ENCODE data around the gene ZNF827. TPM values are rescaled to one million over a fixed set of nuclear protein-coding genes. Genes with fewer than 3 reads are reported as not detected.

The ZNF827 gene
- total RNA-seq, 1 experiment from 2014 or later: 5.3 TPM

GRCh38 chr4:145815027-145815612 is 123.5 kb downstream of the ZNF827 start:
- no peak overlapping the region for H3K4me3 Mint-ChIP-seq (ENCODE audit: unreplicated experiment)

DNA sequence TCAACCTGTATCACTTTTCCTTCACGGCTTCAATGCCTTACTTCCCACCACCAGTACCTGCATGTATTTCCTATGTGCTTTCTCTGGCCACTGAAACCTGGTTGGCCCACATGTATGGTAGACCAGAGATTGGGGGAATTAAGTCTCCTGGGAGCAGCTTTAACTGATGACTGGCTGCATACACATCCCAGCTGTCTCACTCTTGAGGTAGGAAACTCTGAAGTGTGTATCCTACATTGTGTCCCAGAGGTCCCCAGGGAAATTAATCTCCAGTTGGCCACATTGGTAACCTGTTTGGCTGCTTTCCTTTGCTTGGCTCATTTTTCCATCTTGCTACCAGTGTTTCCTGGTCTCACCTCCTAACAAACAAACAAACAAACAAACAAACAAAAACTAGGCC is 124.4 kb downstream of the ZNF827 start:
- ChIA-PET CTCF (no interaction called here), POLR2A (no interaction called here)
- no peaks in the 10 kb centered on the region for H3K36me3 Mint-ChIP-seq (ENCODE audit: insufficient read depth, unreplicated experiment)
- TF ChIP-seq, protein P1, sequence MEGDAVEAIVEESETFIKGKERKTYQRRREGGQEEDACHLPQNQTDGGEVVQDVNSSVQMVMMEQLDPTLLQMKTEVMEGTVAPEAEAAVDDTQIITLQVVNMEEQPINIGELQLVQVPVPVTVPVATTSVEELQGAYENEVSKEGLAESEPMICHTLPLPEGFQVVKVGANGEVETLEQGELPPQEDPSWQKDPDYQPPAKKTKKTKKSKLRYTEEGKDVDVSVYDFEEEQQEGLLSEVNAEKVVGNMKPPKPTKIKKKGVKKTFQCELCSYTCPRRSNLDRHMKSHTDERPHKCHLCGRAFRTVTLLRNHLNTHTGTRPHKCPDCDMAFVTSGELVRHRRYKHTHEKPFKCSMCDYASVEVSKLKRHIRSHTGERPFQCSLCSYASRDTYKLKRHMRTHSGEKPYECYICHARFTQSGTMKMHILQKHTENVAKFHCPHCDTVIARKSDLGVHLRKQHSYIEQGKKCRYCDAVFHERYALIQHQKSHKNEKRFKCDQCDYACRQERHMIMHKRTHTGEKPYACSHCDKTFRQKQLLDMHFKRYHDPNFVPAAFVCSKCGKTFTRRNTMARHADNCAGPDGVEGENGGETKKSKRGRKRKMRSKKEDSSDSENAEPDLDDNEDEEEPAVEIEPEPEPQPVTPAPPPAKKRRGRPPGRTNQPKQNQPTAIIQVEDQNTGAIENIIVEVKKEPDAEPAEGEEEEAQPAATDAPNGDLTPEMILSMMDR (IDR thresholded peaks at IDR 0.05; ENCODE audit: insufficient read depth in 1 of 2, low read depth in 1 of 2, low read length in 1 of 2, severe bottlenecking in 1 of 2, unreplicated experiment in 1 of 2): no peak
- intact Hi-C loops (cut with micrococcal nuclease; ENCODE audit: unreplicated experiment): no loop called here
- Histone ChIP-seq H3K9me3 (peaks cover 8% of the 10 kb centered on the region; the same call in 1 of the 2 replicates), H3K4me1 (no peaks in the 10 kb centered on the region), H3K27me3 (replicated peaks; ENCODE audit: control insufficient read depth, insufficient read depth, low read length) (no peaks in the 10 kb centered on the region), H3K36me3 (ENCODE audit: control insufficient read depth, insufficient read depth, low read length) (no peaks in the 10 kb centered on the region), H3K4me3 (ENCODE audit: low read depth, low read length) (no peak overlapping the region)
- no peak overlapping the region for H3K4me3 Mint-ChIP-seq (ENCODE audit: unreplicated experiment)
- no peak for DNase-seq
- no peaks in the 10 kb centered on the region for H3K27me3 Mint-ChIP-seq (ENCODE audit: insufficient read depth, unreplicated experiment)
- no peaks in the 10 kb centered on the region for H3K9me3 Mint-ChIP-seq (ENCODE audit: unreplicated experiment)
- H3K4me1 Mint-ChIP-seq (ENCODE audit: low read depth, unreplicated experiment): no peaks in the 10 kb centered on the region
- BruUV-seq (replicated peaks): no TSS peak
- H3K27ac Mint-ChIP-seq (ENCODE audit: unreplicated experiment): no peak overlapping the region

More at GRCh38 chr4:145815027-145815612, 123.5 kb downstream of the ZNF827 start:
- no peaks in the 10 kb centered on the region for H3K9me3 ChIP-seq
- TF ChIP-seq, protein P1 (IDR thresholded peaks at IDR 0.05; ENCODE audit: insufficient read depth in 1 of 2, low read depth in 1 of 2, low read length in 1 of 2, severe bottlenecking in 1 of 2, unreplicated experiment in 1 of 2): no peak
- DNase-seq: no peak
- CTCF ChIA-PET: no interaction called here
- no peaks in the 10 kb centered on the region for H3K36me3 Mint-ChIP-seq (ENCODE audit: insufficient read depth, unreplicated experiment)
- H3K27me3 Mint-ChIP-seq (ENCODE audit: insufficient read depth, unreplicated experiment): no peaks in the 10 kb centered on the region
- H3K4me3 ChIP-seq (ENCODE audit: low read depth, low read length): no peak overlapping the region
- no peaks in the 10 kb centered on the region for H3K4me1 Mint-ChIP-seq (ENCODE audit: low read depth, unreplicated experiment)
- H3K9me3 Mint-ChIP-seq (ENCODE audit: unreplicated experiment): no peaks in the 10 kb centered on the region
- no peak overlapping the region for H3K27ac Mint-ChIP-seq (ENCODE audit: unreplicated experiment)
- POLR2A ChIA-PET: no interaction called here
- no peaks in the 10 kb centered on the region for H3K27me3 ChIP-seq (replicated peaks; ENCODE audit: control insufficient read depth, insufficient read depth, low read length)
- no TSS peak for BruUV-seq (replicated peaks)
- H3K36me3 ChIP-seq (ENCODE audit: control insufficient read depth, insufficient read depth, low read length): no peaks in the 10 kb centered on the region
- no peaks in the 10 kb centered on the region for H3K4me1 ChIP-seq
- intact Hi-C loops (cut with micrococcal nuclease; ENCODE audit: unreplicated experiment): no loop called here

DNA sequence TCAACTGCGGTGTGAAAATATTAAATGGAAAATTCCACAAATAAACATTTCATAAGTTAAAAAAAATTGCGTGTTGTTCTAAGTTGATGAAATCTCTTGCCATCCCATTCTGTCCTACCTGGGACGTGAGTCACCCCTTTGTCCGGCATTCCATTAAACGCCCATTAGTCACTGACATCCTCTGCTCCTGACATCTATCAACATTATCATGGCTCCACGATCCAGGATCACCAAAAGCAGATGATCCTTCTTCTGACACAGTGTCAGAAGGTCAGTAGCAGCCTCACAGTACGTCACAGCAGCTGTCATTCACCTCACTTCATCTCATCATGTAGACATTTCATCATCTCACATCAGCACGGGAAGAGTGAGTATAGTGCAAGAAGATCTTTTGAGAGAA is 125.7 kb downstream of the ZNF827 start:
- H3K36me3 Mint-ChIP-seq (ENCODE audit: insufficient read depth, unreplicated experiment): peaks cover 6% of the 10 kb centered on the region
- ChIA-PET CTCF (no interaction called here), POLR2A (no interaction called here)
- peaks cover 8% of the 10 kb centered on the region; the same call in 1 of the 2 replicates for H3K9me3 ChIP-seq
- H3K4me1 ChIP-seq: peaks cover 8% of the 10 kb centered on the region
- no peak for DNase-seq
- intact Hi-C loops (cut with micrococcal nuclease; ENCODE audit: unreplicated experiment): no loop called here
- TF ChIP-seq, protein P1 (IDR thresholded peaks at IDR 0.05; ENCODE audit: insufficient read depth in 1 of 2, low read depth in 1 of 2, low read length in 1 of 2, severe bottlenecking in 1 of 2, unreplicated experiment in 1 of 2): no peak
- no peaks in the 10 kb centered on the region for H3K9me3 Mint-ChIP-seq (ENCODE audit: unreplicated experiment)
- H3K4me3 Mint-ChIP-seq (ENCODE audit: unreplicated experiment): no peak overlapping the region
- H3K27ac Mint-ChIP-seq (ENCODE audit: unreplicated experiment): no peak overlapping the region
- H3K27me3 Mint-ChIP-seq (ENCODE audit: insufficient read depth, unreplicated experiment): no peaks in the 10 kb centered on the region
- H3K36me3 ChIP-seq (ENCODE audit: control insufficient read depth, insufficient read depth, low read length): no peaks in the 10 kb centered on the region
- peaks cover 7% of the 10 kb centered on the region for H3K4me1 Mint-ChIP-seq (ENCODE audit: low read depth, unreplicated experiment)
- no TSS peak for BruUV-seq (replicated peaks)
- H3K27me3 ChIP-seq (replicated peaks; ENCODE audit: control insufficient read depth, insufficient read depth, low read length): no peaks in the 10 kb centered on the region
- H3K4me3 ChIP-seq (ENCODE audit: low read depth, low read length): no peak overlapping the region
